Lower lobe of right lung (tissue), 2 donors: ENCODE measurements around the gene PLD5. TPM values are rescaled to one million over a fixed set of nuclear protein-coding genes. Genes with fewer than 3 reads are reported as not detected.

Source experiments
- ATAC-seq, 2 donors: fragments of 200-7000 bp; cut with Tn5 transposase; one replicate each; pipeline ENCODE4 v1.9.1; 2020 to 2022; ENCODE audit warnings: mild to moderate bottlenecking in 2 of 2, moderate library complexity in 2 of 2
- DNase-seq: peaks from one replicate; pipeline ENCODE4 v3.0.0-alpha.2; 2020
- H3K27ac ChIP-seq: fragments of 200-600 bp; one replicate; pipeline ENCODE4 v1.8.0; 2022
- H3K27me3 ChIP-seq: fragments of 200-600 bp; one replicate; pipeline ENCODE4 v1.8.0; 2022; ENCODE audit warnings: low read depth
- H3K36me3 ChIP-seq: fragments of 200-600 bp; one replicate; pipeline ENCODE4 v1.8.0; 2022; ENCODE audit warnings: mild to moderate bottlenecking
- H3K4me1 ChIP-seq: fragments of 200-600 bp; one replicate; pipeline ENCODE4 v1.8.0; 2022
- H3K4me3 ChIP-seq: fragments of 200-600 bp; one replicate; pipeline ENCODE4 v1.8.0; 2022; ENCODE audit warnings: mild to moderate bottlenecking
- H3K9me3 ChIP-seq: fragments of 200-600 bp; one replicate; pipeline ENCODE4 v1.8.0; 2022
- intact Hi-C: fragments of 100-400 bp; cut with DNase I; formaldehyde crosslinking; loops from one replicate; pipeline ENCODE4 v1.11.0; 2022
- total RNA-seq: library from RNA; stranded (reverse); fragmentation: NEBNext Ultra II Directional; extraction: Animal tissue kit (Norgen Biotek cat#: 25700); gene quantifications from one replicate; pipeline ENCODE4 v1.2.1, GENCODE V29; 2021
- TF ChIP-seq, protein P1 (sequence below): fragments of 200-600 bp; IDR thresholded peaks from one replicate; pipeline ENCODE4 v1.8.0; 2022; ENCODE audit warnings: antibody characterized with exemption, mild to moderate bottlenecking
- donor health status: DM: no; HTN: yes; CAD: no; lungs with severe emphysema.

The PLD5 gene
- total RNA-seq, 1 donor from 2014 or later: 0.21 TPM

DNA sequence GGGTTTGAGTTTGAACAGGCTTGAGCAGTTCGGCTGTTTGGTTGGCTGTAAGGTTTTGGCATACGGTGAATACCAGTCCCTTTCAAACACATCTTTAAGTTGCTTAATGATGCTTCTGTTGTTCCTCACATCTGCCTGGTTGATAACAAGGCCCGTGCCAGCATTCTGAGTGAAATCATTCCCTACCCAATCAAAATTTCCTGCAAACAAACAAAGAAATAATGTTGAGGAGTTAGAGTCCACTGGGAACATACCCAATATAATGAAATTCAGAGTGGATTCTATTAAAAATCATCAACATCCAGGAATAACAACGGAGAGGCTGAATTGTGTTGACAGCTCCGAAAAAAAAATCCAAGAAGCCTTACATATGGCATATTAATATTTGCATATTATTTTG lies 434.6 kb downstream of the PLD5 start:
- TF ChIP-seq, protein P1, sequence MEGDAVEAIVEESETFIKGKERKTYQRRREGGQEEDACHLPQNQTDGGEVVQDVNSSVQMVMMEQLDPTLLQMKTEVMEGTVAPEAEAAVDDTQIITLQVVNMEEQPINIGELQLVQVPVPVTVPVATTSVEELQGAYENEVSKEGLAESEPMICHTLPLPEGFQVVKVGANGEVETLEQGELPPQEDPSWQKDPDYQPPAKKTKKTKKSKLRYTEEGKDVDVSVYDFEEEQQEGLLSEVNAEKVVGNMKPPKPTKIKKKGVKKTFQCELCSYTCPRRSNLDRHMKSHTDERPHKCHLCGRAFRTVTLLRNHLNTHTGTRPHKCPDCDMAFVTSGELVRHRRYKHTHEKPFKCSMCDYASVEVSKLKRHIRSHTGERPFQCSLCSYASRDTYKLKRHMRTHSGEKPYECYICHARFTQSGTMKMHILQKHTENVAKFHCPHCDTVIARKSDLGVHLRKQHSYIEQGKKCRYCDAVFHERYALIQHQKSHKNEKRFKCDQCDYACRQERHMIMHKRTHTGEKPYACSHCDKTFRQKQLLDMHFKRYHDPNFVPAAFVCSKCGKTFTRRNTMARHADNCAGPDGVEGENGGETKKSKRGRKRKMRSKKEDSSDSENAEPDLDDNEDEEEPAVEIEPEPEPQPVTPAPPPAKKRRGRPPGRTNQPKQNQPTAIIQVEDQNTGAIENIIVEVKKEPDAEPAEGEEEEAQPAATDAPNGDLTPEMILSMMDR: no peak
- H3K4me1 ChIP-seq: no peaks in the 10 kb centered on the region
- no peaks in the 10 kb centered on the region for H3K27me3 ChIP-seq
- no peak overlapping the region for H3K4me3 ChIP-seq
- H3K9me3 ChIP-seq: no peaks in the 10 kb centered on the region
- ATAC-seq: no peak
- intact Hi-C loops: no loop called here
- H3K27ac ChIP-seq: no peak overlapping the region
- no peaks in the 10 kb centered on the region for H3K36me3 ChIP-seq
- no peak for DNase-seq

DNA sequence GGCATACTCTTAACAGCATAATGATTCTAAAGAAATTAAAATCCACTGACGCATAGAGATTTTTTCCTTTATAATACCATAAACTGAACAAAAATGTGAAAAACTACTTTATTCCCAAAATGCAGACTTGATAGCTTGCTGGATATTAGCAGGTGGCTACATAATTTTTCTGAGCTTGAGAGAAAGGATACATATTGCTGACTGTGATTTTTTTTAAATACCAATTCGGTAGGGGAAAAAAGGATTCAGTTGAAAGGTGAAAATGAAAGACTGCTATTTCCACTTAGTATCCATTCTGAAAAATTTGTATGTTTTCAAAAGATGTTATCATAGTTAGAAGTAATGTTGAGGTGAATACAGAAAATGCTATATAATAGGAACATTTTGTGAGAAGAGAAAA lies 435.6 kb downstream of the PLD5 start:
- no peak for DNase-seq
- Histone ChIP-seq H3K27ac (no peak overlapping the region), H3K27me3 (no peaks in the 10 kb centered on the region), H3K36me3 (no peaks in the 10 kb centered on the region), H3K4me3 (no peak overlapping the region), H3K9me3 (no peaks in the 10 kb centered on the region), H3K4me1 (no peaks in the 10 kb centered on the region)
- intact Hi-C loops: no loop called here
- TF ChIP-seq, protein P1: no peak
- ATAC-seq: no peak

DNA sequence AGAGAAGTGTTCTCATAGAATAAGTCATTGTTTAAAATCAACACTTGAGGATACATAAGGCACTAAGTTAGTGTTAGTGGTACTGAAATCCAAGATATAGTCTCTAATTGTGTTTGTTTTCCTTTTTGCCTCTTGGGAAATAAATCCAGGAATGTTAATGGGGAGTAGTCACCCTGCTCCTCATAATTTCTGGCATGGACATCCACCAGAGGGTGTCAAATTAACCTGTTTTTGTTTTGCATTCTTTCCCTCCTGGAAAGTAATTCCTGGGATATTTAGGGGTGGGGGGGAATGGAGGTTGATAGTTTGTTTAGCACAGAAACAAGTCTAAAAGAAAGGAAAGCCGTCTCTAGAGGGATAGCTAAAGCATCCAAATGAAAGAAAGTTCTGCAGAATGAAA lies 437.8 kb downstream of the PLD5 start:
- Histone ChIP-seq H3K9me3 (no peaks in the 10 kb centered on the region), H3K4me3 (no peak overlapping the region), H3K4me1 (no peaks in the 10 kb centered on the region), H3K27ac (no peak overlapping the region), H3K36me3 (no peaks in the 10 kb centered on the region), H3K27me3 (no peaks in the 10 kb centered on the region)
- intact Hi-C loops: no loop called here
- TF ChIP-seq, protein P1: no peak
- DNase-seq: no peak
- no peak for ATAC-seq

DNA sequence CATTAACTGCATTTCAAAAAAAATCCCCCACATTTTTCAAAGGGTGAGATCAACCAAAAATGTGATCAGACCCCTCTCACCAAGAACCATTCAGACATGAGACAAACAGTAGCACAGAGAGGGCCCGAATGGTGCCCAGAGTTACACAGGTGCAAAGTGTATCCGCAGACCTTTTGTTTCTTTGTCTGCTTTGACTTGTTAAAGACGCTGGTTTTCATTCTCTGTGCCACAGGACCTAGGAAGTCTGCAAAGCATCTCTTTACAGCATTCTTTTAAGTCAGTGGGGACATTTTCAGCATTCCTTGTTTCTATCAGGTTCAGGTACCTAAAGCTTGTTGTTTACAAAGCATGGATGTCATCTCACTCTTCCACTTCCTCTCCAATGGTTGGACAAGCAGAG lies 438.4 kb downstream of the PLD5 start:
- Histone ChIP-seq H3K36me3 (no peaks in the 10 kb centered on the region), H3K9me3 (no peaks in the 10 kb centered on the region), H3K4me1 (no peaks in the 10 kb centered on the region), H3K4me3 (no peak overlapping the region), H3K27ac (no peak overlapping the region), H3K27me3 (no peaks in the 10 kb centered on the region)
- TF ChIP-seq, protein P1: no peak
- ATAC-seq (no peak), DNase-seq (no peak)
- intact Hi-C loops: no loop called here

DNA sequence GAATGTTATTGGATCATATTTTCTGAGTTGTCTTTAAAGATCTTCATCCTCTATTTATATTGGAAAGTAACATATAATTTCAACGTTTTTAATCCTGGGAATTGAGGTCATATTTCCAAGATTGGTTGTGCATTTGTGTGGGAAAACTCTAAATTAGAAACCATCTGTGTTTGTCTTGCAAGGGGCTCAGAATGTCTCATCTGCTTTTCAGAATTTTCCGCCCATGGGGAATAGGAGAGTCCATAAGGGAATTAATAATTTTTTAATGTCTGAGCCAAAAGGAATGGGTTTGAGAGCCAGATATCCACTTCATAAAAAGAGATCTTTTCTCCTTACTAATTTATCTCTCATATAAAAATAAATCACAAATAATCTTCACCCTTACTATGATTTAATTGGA lies 440.8 kb downstream of the PLD5 start:
- TF ChIP-seq, protein P1: no peak
- DNase-seq (no peak), ATAC-seq (no peak)
- H3K36me3 ChIP-seq: no peaks in the 10 kb centered on the region
- no peak overlapping the region for H3K4me3 ChIP-seq
- H3K4me1 ChIP-seq: no peaks in the 10 kb centered on the region
- intact Hi-C loops: no loop called here
- no peaks in the 10 kb centered on the region for H3K27me3 ChIP-seq
- H3K9me3 ChIP-seq: no peaks in the 10 kb centered on the region
- H3K27ac ChIP-seq: no peak overlapping the region

DNA sequence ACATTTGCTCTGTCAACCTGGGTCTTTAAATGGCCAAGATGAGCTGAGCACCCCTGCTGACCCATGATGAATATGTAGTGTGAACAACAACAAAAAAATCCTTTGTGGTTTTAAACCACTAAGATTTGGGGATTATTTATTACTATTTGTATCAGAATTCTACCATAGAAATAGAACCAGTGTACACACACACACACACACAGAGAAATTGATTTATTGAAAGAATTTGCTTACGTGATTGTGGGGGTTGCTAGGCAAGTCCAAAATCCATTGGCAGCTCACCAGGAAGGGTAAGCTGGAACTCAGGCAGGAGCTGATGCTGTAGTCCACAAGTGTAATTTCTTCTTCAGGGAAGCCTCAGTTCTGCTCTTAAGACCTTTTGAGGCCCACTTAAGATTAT lies 443.1 kb downstream of the PLD5 start:
- H3K27me3 ChIP-seq: no peaks in the 10 kb centered on the region
- H3K4me3 ChIP-seq: no peak overlapping the region
- DNase-seq: no peak
- intact Hi-C loops: no loop called here
- H3K9me3 ChIP-seq: no peaks in the 10 kb centered on the region
- H3K4me1 ChIP-seq: no peaks in the 10 kb centered on the region
- H3K36me3 ChIP-seq: no peaks in the 10 kb centered on the region
- no peak for ATAC-seq
- TF ChIP-seq, protein P1: no peak
- H3K27ac ChIP-seq: no peak overlapping the region
